Measurements from ENCODE around the gene LYAR. TPM values are rescaled to one million over a fixed set of nuclear protein-coding genes. Genes with fewer than 3 reads are reported as not detected.

Gene LYAR, protein sequence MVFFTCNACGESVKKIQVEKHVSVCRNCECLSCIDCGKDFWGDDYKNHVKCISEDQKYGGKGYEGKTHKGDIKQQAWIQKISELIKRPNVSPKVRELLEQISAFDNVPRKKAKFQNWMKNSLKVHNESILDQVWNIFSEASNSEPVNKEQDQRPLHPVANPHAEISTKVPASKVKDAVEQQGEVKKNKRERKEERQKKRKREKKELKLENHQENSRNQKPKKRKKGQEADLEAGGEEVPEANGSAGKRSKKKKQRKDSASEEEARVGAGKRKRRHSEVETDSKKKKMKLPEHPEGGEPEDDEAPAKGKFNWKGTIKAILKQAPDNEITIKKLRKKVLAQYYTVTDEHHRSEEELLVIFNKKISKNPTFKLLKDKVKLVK
- total RNA-seq = 100 to 1,000 TPM in 1 of 2 experiments, 10 to 100 TPM in 1; 97.6 to 106 TPM

GRCh38 chr4:4289941-4290850 is at the start of gene LYAR, which contains the start of gene ZBTB49:
Gene LYAR, minus strand, starts transcription at chr4:4290154. Its CDS starts 6,412 bp downstream, at chr4:4283742.
Gene ZBTB49, plus strand, starts transcription at chr4:4290251. Its CDS starts 9,695 bp downstream, at chr4:4299946.
- H3K36me3 Mint-ChIP-seq = peaks cover 21% of the 10 kb centered on the region
- H3K27me3 Mint-ChIP-seq = no peaks in the 10 kb centered on the region
- peak within 1 kb of the TSS; percentile 97 for H3K4me3 Mint-ChIP-seq
- H3K9me3 Mint-ChIP-seq = no peaks in the 10 kb centered on the region
- H3K4me1 Mint-ChIP-seq = peaks cover 43% of the 10 kb centered on the region
- peak within 1 kb of the TSS; percentile 92 for H3K27ac Mint-ChIP-seq
- peak; percentile 96 for DNase-seq

DNA sequence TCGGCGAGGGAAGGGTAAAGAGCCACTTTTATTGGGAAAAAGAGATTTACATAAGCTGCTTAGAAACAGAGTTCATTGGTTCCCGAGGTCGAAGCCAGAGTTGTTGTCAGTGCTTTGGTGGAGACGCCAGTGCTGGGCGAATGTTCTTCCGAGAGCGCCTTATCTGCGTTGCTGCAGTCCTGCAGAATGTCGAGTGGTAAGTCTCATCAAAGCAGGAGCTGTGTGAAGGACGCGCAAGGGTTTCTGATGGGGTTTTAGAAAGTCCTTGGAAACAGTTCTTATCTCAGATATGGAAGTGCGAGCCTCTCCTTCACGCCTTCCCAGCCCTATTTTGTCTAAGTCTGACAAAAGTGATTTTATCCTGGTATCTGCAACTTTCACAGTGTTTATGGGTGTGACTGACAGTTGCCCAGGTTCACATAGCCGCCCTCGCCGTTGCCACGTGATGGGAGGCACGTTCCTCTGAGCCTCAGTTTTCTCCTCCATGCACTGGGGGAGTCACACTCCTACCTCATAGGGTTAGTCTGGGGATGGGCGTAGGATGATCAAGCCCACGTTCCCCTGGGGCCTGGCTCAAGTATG is 49.6 kb upstream of the LYAR start:
- no peak overlapping the region for H3K27ac Mint-ChIP-seq
- H3K9me3 Mint-ChIP-seq = no peaks in the 10 kb centered on the region
- H3K4me3 Mint-ChIP-seq = no peak overlapping the region
- no peaks in the 10 kb centered on the region for H3K27me3 Mint-ChIP-seq
- no peaks in the 10 kb centered on the region for H3K36me3 Mint-ChIP-seq
- no peak for DNase-seq
- H3K4me1 Mint-ChIP-seq = peaks cover 10% of the 10 kb centered on the region

DNA sequence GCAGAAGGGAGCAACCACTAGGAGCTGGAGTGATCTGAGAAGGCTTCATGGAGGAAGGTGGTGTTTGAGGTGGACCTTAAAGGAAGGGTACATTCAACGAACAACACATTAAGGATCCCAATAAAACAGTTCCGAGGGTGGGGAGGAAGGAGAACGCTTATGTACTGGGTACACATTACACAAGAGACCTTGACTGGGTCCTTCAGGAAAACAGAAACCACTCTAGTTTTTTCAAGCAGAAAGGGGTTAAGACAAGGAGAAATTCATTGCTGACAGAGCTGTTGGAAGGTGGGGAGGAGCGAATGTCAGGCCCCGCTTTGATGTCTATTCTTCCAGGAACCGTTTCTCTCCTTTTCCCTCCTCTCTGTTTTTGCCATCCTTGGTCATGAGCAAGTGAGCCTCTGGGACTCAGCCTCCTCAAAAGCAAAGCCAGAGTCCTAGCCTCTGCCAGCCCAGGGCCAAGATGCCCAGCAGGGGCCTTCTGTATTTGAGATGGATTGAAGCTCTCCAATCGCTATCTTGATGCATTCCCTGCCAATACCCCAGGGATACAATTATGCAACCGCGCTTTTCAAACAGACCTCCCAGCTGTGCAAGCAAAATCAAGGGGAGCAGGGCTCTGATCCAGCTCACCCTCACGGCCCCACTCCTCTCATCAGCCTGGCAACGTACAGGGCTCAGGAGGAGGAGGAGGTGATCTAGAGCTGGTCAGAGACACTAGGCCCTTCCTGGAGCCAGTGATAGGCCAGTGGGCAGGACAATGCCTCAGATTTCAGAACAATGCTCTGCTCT is 48.5 kb upstream of the LYAR start:
- Mint-ChIP-seq H3K36me3 (no peaks in the 10 kb centered on the region), H3K9me3 (no peaks in the 10 kb centered on the region), H3K4me1 (peaks cover 12% of the 10 kb centered on the region), H3K4me3 (no peak overlapping the region), H3K27ac (no peak overlapping the region), H3K27me3 (no peaks in the 10 kb centered on the region)
- no peak for DNase-seq

- Mint-ChIP-seq H3K4me3 (no peak overlapping the region), H3K36me3 (no peaks in the 10 kb centered on the region), H3K27me3 (no peaks in the 10 kb centered on the region), H3K27ac (no peak overlapping the region), H3K9me3 (no peaks in the 10 kb centered on the region), H3K4me1 (peaks cover 11% of the 10 kb centered on the region)
- peak; percentile 77 for DNase-seq
These were observed 45.0 kb upstream of the LYAR start for GRCh38 chr4:4334798-4335520.

DNA sequence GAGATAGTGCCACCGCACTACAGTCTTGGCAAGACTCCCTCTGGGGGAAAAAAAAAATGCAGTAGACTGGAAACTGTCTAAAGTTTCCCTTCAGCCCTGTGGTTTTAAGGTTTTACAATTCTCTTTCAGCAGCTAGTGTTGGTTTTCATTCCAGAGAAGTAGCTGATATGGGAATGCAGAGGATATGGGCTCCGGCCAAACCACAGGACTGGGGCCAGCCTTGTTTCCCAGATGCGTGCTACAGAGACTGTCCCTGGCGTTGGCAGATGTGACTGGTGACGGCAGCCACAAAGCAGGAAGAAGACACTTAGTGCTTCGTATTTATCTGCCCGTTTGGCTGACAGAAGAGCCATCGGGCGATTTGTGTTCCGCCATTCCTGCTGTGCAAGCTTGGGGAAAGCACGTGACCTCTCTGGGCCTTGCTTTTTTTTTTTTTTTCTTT is 43.3 kb upstream of the LYAR start:
- Mint-ChIP-seq H3K9me3 (no peaks in the 10 kb centered on the region), H3K4me1 (peaks cover 9% of the 10 kb centered on the region), H3K36me3 (no peaks in the 10 kb centered on the region), H3K4me3 (no peak overlapping the region), H3K27me3 (no peaks in the 10 kb centered on the region), H3K27ac (no peak overlapping the region)
- DNase-seq = no peak

DNA sequence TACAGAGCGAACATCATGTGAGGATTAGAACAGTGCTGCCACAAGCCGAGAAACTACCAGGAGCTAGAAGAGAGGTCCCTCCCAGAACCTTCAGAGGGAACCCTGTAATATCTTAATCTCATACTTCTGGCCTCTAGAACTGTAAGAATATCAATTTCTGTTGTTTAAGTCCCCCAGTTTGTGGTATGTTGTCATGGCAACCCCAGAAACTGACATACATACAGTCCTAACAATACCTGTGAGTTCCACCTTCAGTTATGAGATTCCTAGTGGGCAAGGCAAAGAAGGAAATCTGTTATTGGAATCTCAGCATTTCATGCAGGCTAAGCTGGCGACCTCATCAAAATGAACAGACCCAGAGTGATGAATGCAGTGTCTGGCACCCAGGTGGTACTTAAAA is 42.6 kb upstream of the LYAR start:
- H3K9me3 Mint-ChIP-seq = no peaks in the 10 kb centered on the region
- no peaks in the 10 kb centered on the region for H3K27me3 Mint-ChIP-seq
- no peaks in the 10 kb centered on the region for H3K36me3 Mint-ChIP-seq
- H3K27ac Mint-ChIP-seq = no peak overlapping the region
- H3K4me1 Mint-ChIP-seq = peaks cover 9% of the 10 kb centered on the region
- no peak for DNase-seq
- H3K4me3 Mint-ChIP-seq = no peak overlapping the region

GRCh38 chr4:4330794-4331193 is 40.8 kb upstream of the LYAR start:
- H3K4me1 Mint-ChIP-seq = peaks cover 9% of the 10 kb centered on the region
- no peak overlapping the region for H3K4me3 Mint-ChIP-seq
- H3K27ac Mint-ChIP-seq = no peak overlapping the region
- H3K9me3 Mint-ChIP-seq = no peaks in the 10 kb centered on the region
- H3K36me3 Mint-ChIP-seq = no peaks in the 10 kb centered on the region
- no peak for DNase-seq
- no peaks in the 10 kb centered on the region for H3K27me3 Mint-ChIP-seq

DNA sequence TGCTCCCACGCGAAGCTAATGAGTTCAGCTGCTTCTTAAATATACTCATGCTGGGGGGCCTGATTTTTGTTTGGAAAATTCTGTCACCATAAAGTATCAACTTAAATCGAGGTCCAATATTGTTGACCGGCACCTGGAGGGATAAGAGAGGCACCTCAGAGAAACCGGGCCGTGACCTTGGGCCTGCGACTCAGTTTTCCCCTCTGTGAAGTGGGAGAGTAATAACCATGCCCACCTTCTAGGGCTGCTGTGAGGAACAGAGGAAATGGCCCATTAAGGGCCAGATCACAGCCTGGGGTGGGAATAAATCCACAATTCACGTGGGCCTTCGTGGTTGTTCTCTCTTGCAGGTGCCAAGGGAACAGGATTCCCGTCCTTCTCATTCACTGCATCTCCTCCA is 39.5 kb upstream of the LYAR start:
- Mint-ChIP-seq H3K36me3 (no peaks in the 10 kb centered on the region), H3K9me3 (no peaks in the 10 kb centered on the region), H3K27me3 (no peaks in the 10 kb centered on the region), H3K27ac (no peak overlapping the region), H3K4me1 (peaks cover 3% of the 10 kb centered on the region), H3K4me3 (no peak overlapping the region)
- DNase-seq = no peak

DNA sequence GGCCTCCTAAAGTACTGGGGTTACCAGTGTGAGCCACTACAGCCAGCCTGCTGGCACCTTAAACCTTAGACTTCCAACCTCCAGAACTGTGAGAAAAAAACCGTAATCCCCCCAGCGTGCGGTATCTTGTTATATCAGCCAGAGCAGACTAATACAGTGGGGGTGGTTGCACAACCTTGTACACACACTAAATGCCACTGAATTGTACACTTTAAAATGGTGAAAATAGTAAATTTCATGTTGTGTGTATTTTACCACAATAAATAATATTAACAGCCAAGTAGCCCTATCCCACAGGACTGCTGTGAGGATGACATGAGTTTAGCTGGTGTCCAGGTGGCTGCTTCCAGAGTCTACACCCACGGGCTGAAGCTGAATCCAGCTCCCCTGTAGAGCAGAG is 38.9 kb upstream of the LYAR start:
- Mint-ChIP-seq H3K9me3 (no peaks in the 10 kb centered on the region), H3K4me3 (no peak overlapping the region), H3K27ac (no peak overlapping the region), H3K27me3 (no peaks in the 10 kb centered on the region), H3K36me3 (no peaks in the 10 kb centered on the region), H3K4me1 (peaks cover 3% of the 10 kb centered on the region)
- no peak for DNase-seq

GRCh38 chr4:4328206-4328605 is 38.3 kb upstream of the LYAR start:
- DNase-seq = no peak
- H3K9me3 Mint-ChIP-seq = no peaks in the 10 kb centered on the region
- no peaks in the 10 kb centered on the region for H3K4me1 Mint-ChIP-seq
- no peaks in the 10 kb centered on the region for H3K36me3 Mint-ChIP-seq
- no peaks in the 10 kb centered on the region for H3K27me3 Mint-ChIP-seq
- no peak overlapping the region for H3K4me3 Mint-ChIP-seq
- H3K27ac Mint-ChIP-seq = no peak overlapping the region

DNA sequence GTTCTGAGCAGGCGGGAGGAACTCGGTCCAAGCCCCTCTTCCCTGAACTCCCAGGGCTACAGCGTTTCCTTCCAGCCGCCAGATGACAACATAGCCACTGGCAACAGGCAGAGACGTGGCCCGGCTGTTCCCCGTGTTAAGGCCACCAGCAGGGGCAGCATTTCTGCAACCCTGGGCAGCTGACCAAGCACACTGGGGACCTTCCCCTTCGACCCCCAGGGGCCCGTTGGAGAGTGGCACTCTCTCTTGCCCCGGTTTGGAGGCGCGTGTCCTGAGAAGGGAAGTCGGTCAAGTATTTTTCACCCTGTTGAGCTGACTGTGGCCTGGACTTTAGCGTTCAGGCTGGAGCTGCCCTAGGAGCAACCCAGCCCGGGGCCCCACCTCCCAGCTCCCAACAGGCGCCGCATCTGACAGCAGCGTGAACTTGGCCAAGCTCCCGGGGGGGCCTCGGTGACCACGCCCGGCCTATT is 37.7 kb upstream of the LYAR start:
- Mint-ChIP-seq H3K27ac (no peak overlapping the region), H3K4me3 (no peak overlapping the region), H3K4me1 (no peaks in the 10 kb centered on the region), H3K27me3 (no peaks in the 10 kb centered on the region), H3K9me3 (no peaks in the 10 kb centered on the region), H3K36me3 (peaks cover under 1% of the 10 kb centered on the region)
- no peak for DNase-seq

DNA sequence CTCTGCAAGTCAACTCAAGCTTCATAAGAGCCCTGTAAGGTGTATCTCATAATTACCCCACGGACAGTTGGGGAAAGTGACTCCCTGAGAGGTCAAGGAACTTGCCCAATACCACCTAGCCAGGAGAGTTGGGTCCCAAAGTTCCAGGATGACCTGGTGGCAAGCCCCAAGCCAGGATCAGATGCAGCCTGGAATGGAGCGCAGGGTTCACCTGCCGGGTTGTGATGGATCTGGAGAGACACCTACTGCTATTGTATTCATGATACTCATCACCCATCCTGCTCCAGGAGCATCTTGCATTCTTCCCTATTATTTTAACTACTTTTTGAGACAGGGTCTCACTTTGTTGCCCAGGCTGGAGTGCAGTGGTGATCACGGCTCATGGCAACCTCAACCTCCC is 36.2 kb upstream of the LYAR start:
- H3K4me3 Mint-ChIP-seq = no peak overlapping the region
- no peak for DNase-seq
- no peaks in the 10 kb centered on the region for H3K9me3 Mint-ChIP-seq
- no peaks in the 10 kb centered on the region for H3K4me1 Mint-ChIP-seq
- H3K36me3 Mint-ChIP-seq = peaks cover 5% of the 10 kb centered on the region
- H3K27ac Mint-ChIP-seq = no peak overlapping the region
- no peaks in the 10 kb centered on the region for H3K27me3 Mint-ChIP-seq

DNA sequence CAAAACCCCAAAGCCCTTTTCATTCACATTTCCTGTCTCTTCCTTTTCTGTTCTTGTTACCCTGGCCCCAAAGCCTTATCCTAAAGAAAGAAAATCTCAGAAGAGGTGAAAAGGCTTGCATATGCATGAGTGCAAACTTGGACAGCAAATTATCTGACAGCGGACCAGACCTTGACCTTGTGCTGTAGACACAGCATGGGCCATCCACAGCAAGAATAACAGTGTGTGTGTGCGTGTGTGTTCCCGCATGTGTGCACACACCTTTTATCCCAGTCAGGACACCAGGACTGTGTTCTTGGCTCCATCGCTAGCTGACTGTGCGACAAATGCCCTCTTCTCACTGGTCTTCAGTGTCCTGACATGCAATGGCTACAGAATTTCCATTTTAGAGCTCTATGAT is 35.4 kb upstream of the LYAR start:
- H3K36me3 Mint-ChIP-seq = peaks cover 5% of the 10 kb centered on the region
- DNase-seq = no peak
- H3K4me1 Mint-ChIP-seq = no peaks in the 10 kb centered on the region
- no peak overlapping the region for H3K4me3 Mint-ChIP-seq
- H3K27me3 Mint-ChIP-seq = no peaks in the 10 kb centered on the region
- no peaks in the 10 kb centered on the region for H3K9me3 Mint-ChIP-seq
- H3K27ac Mint-ChIP-seq = no peak overlapping the region
